ENCODE results near the gene ANK2. TPM values are rescaled to one million over a fixed set of nuclear protein-coding genes. Genes with fewer than 3 reads are reported as not detected.
"Not testable (repeated sequence)": the region's sequence is repeated elsewhere in the genome, so short reads cannot be mapped to it uniquely, and the experiment has no call there.

The ANK2 gene
- total and polyA plus RNA-seq, 12 donors: 21.9 to 373 (median 298) TPM

GRCh38 chr4:113179996-113180395, 130.5 kb downstream of the ANK2 start:
- DNase-seq (no peak), ATAC-seq (peak in 6 of 8 donors; percentile 34 to 49 (median 42))
- peaks cover 7 to 63% (median 39%) of the 10 kb centered on the region in 9 donors for H3K4me1 ChIP-seq
- peak overlapping the region in 4 of 10 donors; percentile 29 to 49 (median 37) for H3K27ac ChIP-seq
- intact Hi-C loops (cut with DNase I): loop anchor here in 1 of 10 donors (5.0 kb wide), 1 partner anchor 68 kb away; no protein-coding TSS in a partner anchor
- H3K9me3 ChIP-seq: peaks cover 0 to under 1% (median 0%) of the 10 kb centered on the region in 11 donors
- H3K27me3 ChIP-seq: no peaks in the 10 kb centered on the region
- no peak for TF ChIP-seq CTCF (IDR thresholded peaks at IDR 0.05)
- H3K4me3 ChIP-seq: no peak overlapping the region
- 32 to 36% methylated on average over 2 of the region's 2 CpGs for WGBS, 2 donors
- no peaks in the 10 kb centered on the region for H3K36me3 ChIP-seq

GRCh38 chr4:113181289-113182007, 132.0 kb downstream of the ANK2 start:
- 33 to 42% methylated on average over 11 of the region's 11 CpGs for WGBS, 2 donors
- H3K27me3 ChIP-seq: no peaks in the 10 kb centered on the region
- peaks cover 7 to 66% (median 39%) of the 10 kb centered on the region in 9 donors for H3K4me1 ChIP-seq
- no peak for TF ChIP-seq CTCF (IDR thresholded peaks at IDR 0.05)
- intact Hi-C loops (cut with DNase I): loop anchor here in 1 of 10 donors (5.0 kb wide), 1 partner anchor 69 kb away; no protein-coding TSS in a partner anchor
- peak; percentile 74 to 91 (median 88) for ATAC-seq
- H3K4me3 ChIP-seq: no peak overlapping the region
- H3K36me3 ChIP-seq: no peaks in the 10 kb centered on the region
- peaks cover 0 to 3% (median 0%) of the 10 kb centered on the region in 11 donors for H3K9me3 ChIP-seq
- H3K27ac ChIP-seq: peak overlapping the region in 8 of 10 donors; percentile 9 to 73 (median 66)
- peak in 1 of 2 donors; percentile 19 for DNase-seq

GRCh38 chr4:113183032-113183605, 133.7 kb downstream of the ANK2 start:
- no peaks in the 10 kb centered on the region for H3K27me3 ChIP-seq
- H3K36me3 ChIP-seq: no peaks in the 10 kb centered on the region
- H3K27ac ChIP-seq: no peak overlapping the region
- H3K4me1 ChIP-seq: peaks cover 7 to 64% (median 39%) of the 10 kb centered on the region in 9 donors
- no peak overlapping the region for H3K4me3 ChIP-seq
- no peak for DNase-seq
- intact Hi-C loops (cut with DNase I): loop anchor here in 1 of 10 donors (5.0 kb wide), 1 partner anchor 71 kb away; no protein-coding TSS in a partner anchor
- 21 to 38% methylated on average over 5 of the region's 5 CpGs for WGBS, 2 donors
- no peak for TF ChIP-seq CTCF (IDR thresholded peaks at IDR 0.05)
- ATAC-seq: peak in 2 of 8 donors; percentile 28 to 33
- H3K9me3 ChIP-seq: peaks cover 0 to 3% (median 0%) of the 10 kb centered on the region in 11 donors

- intact Hi-C loops (cut with DNase I); H3K27ac ChIP-seq; H3K27me3 ChIP-seq; ATAC-seq; H3K4me3 ChIP-seq; DNase-seq; H3K9me3 ChIP-seq; H3K36me3 ChIP-seq: not testable (repeated sequence)
- 38 to 41% methylated on average over 4 of the region's 4 CpGs for WGBS, 2 donors
- peaks cover 0 to 34% (median 20%) of the 10 kb centered on the region in 9 donors for H3K4me1 ChIP-seq
Observed at GRCh38 chr4:113186220-113186619, 136.8 kb downstream of the ANK2 start.

Measured in heart right ventricle (tissue), 16 donors.